Tibial nerve (tissue), 4 donors: Measurements from ENCODE around the gene KATNB1.

ENCODE experiments used
- EP300 ChIP-seq, 2 donors: sonication (generic); formaldehyde crosslinking; IDR thresholded peaks; one replicate each; pipeline ENCODE4 v1.6.1; 2017; ENCODE audit warnings: antibody characterized with exemption in 2 of 2, mild to moderate bottlenecking in 1 of 2
- POLR2A ChIP-seq, 2 donors: fragments of 450-650 bp; IDR thresholded peaks; one replicate each; pipeline ENCODE4 v1.6.1; 2017; ENCODE audit warnings: antibody characterized with exemption in 2 of 2, mild to moderate bottlenecking in 2 of 2, moderate library complexity in 2 of 2
- TF ChIP-seq, protein P1 (sequence below), 5 experiments: fragments of 200-600 bp in 3 of 5; fragments of 450-650 bp in 2 of 5; sonication (generic) in 3 of 5; IDR thresholded peaks; one replicate each; pipeline ENCODE4 v1.5.1; 2016 to 2019; ENCODE audit warnings: antibody characterized with exemption in 5 of 5, mild to moderate bottlenecking in 3 of 5, moderate library complexity in 2 of 5

- TF ChIP-seq POLR2A (IDR thresholded peaks at IDR 0.05) (no peak), EP300 (IDR thresholded peaks at IDR 0.05) (no peak)
- TF ChIP-seq, protein P1, sequence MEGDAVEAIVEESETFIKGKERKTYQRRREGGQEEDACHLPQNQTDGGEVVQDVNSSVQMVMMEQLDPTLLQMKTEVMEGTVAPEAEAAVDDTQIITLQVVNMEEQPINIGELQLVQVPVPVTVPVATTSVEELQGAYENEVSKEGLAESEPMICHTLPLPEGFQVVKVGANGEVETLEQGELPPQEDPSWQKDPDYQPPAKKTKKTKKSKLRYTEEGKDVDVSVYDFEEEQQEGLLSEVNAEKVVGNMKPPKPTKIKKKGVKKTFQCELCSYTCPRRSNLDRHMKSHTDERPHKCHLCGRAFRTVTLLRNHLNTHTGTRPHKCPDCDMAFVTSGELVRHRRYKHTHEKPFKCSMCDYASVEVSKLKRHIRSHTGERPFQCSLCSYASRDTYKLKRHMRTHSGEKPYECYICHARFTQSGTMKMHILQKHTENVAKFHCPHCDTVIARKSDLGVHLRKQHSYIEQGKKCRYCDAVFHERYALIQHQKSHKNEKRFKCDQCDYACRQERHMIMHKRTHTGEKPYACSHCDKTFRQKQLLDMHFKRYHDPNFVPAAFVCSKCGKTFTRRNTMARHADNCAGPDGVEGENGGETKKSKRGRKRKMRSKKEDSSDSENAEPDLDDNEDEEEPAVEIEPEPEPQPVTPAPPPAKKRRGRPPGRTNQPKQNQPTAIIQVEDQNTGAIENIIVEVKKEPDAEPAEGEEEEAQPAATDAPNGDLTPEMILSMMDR (IDR thresholded peaks at IDR 0.05), result no peak
Measured at GRCh38 chr16:57732714-57733113, 2.9 kb upstream of the KATNB1 start.
